GM23338 (cell line): ENCODE results near the gene ZFPL1. TPM values are rescaled to one million over a fixed set of nuclear protein-coding genes. Genes with fewer than 3 reads are reported as not detected.

Experiments
- ATAC-seq: fragments of 200-7000 bp; cut with Tn5 transposase; 3 replicates; pipeline ENCODE4 v1.9.1; 2020
- DNase-seq: peaks from one replicate; pipeline ENCODE4 v3.0.0-alpha.2; 2015; ENCODE audit warnings: low spot score
- H2AFZ ChIP-seq: fragments of 200-600 bp; sonication (generic); 2 replicates; pipeline ENCODE4 v1.8.0; 2016; ENCODE audit warnings: antibody characterized with exemption, mild to moderate bottlenecking, moderate library complexity
- H3F3A ChIP-seq: fragments of 200-600 bp; sonication (generic); replicated peaks from 2 replicates; pipeline ENCODE4 v1.8.0; 2017; ENCODE audit warnings: antibody characterized with exemption, mixed run types, low read depth
- H3K27ac ChIP-seq: fragments of 200-600 bp; sonication (generic); 2 replicates; pipeline ENCODE4 v1.6.1; 2016; ENCODE audit warnings: low read depth
- H3K27me3 ChIP-seq: fragments of 200-600 bp; sonication (generic); 2 replicates; pipeline ENCODE4 v1.8.0; 2016; ENCODE audit warnings: mild to moderate bottlenecking, mixed run types, moderate library complexity; ENCODE audit not compliant: insufficient read depth
- H3K36me3 ChIP-seq: fragments of 200-600 bp; sonication (generic); 2 replicates; pipeline ENCODE4 v1.8.0; 2016; ENCODE audit warnings: mild to moderate bottlenecking; ENCODE audit not compliant: insufficient read depth
- H3K4me1 ChIP-seq: fragments of 200-600 bp; sonication (generic); 2 replicates; pipeline ENCODE4 v1.8.0; 2016; ENCODE audit warnings: mild to moderate bottlenecking, moderate library complexity; ENCODE audit not compliant: insufficient read depth
- H3K4me2 ChIP-seq: fragments of 200-600 bp; sonication (generic); 2 replicates; pipeline ENCODE4 v1.7.1; 2017; ENCODE audit warnings: mixed run types
- H3K4me3 ChIP-seq: fragments of 200-600 bp; sonication (generic); 2 replicates; pipeline ENCODE4 v1.6.1; 2016; ENCODE audit warnings: mixed run types
- H3K79me2 ChIP-seq: fragments of 200-600 bp; sonication (generic); replicated peaks from 2 replicates; pipeline ENCODE4 v1.8.0; 2017; ENCODE audit warnings: mild to moderate bottlenecking; ENCODE audit not compliant: insufficient read depth
- H3K9me2 ChIP-seq: fragments of 200-600 bp; sonication (generic); 2 replicates; pipeline ENCODE4 v1.8.0; 2017; ENCODE audit not compliant: insufficient read depth
- H4K20me1 ChIP-seq: fragments of 200-600 bp; sonication (generic); replicated peaks from 2 replicates; pipeline ENCODE4 v1.8.0; 2017; ENCODE audit warnings: mild to moderate bottlenecking; ENCODE audit not compliant: insufficient read depth
- H3K27ac Mint-ChIP-seq: 2 replicates; pipeline ENCODE4 v1.8.0; 2020; ENCODE audit warnings: inconsistent platforms, mild to moderate bottlenecking, moderate library complexity, mixed read lengths
- H3K27me3 Mint-ChIP-seq: 3 replicates; pipeline ENCODE4 v1.8.0; 2022; ENCODE audit warnings: low read depth, mild to moderate bottlenecking, moderate library complexity, mixed read lengths, inconsistent platforms; ENCODE audit not compliant: insufficient read depth, poor library complexity
- H3K36me3 Mint-ChIP-seq: 3 replicates; pipeline ENCODE4 v1.8.0; 2021; ENCODE audit warnings: low read depth, mild to moderate bottlenecking, inconsistent platforms, moderate library complexity, mixed read lengths
- H3K4me1 Mint-ChIP-seq: 3 replicates; pipeline ENCODE4 v1.8.0; 2020; ENCODE audit warnings: mild to moderate bottlenecking, inconsistent platforms, mixed read lengths
- H3K4me3 Mint-ChIP-seq: 3 replicates; pipeline ENCODE4 v1.8.0; 2021; ENCODE audit warnings: moderate library complexity, mild to moderate bottlenecking, inconsistent platforms, mixed read lengths
- H3K9me3 Mint-ChIP-seq: 3 replicates; pipeline ENCODE4 v1.8.0; 2020; ENCODE audit warnings: moderate library complexity, mild to moderate bottlenecking, inconsistent platforms, mixed read lengths
- CREB1 ChIP-seq: fragments of 250-450 bp; sonication (Bioruptor Pico); IDR thresholded peaks from 2 replicates; pipeline ENCODE4 v1.5.0; 2020; ENCODE audit warnings: low read depth, mild to moderate bottlenecking, moderate library complexity
- ETS1 ChIP-seq: IDR thresholded peaks from 2 replicates; pipeline ENCODE4 v1.6.1; 2016; ENCODE audit warnings: antibody characterized with exemption
- POLR2AphosphoS5 ChIP-seq: IDR thresholded peaks from 2 replicates; pipeline ENCODE4 v1.6.1; 2016; ENCODE audit warnings: antibody characterized with exemption, low read depth
- REST ChIP-seq: IDR thresholded peaks from one replicate; pipeline ENCODE4 v1.6.1; 2018; ENCODE audit warnings: antibody characterized with exemption; ENCODE audit not compliant: unreplicated experiment
- STAT1 ChIP-seq: IDR thresholded peaks from one replicate; pipeline ENCODE4 v1.6.1; 2016; ENCODE audit warnings: antibody characterized with exemption; ENCODE audit not compliant: unreplicated experiment
- ZNF331 ChIP-seq: fragments of 250-450 bp; sonication (Bioruptor Pico); IDR thresholded peaks from 2 replicates; pipeline ENCODE4 v1.5.0; 2020; ENCODE audit warnings: low read depth, mild to moderate bottlenecking, moderate library complexity
- long read RNA-seq: library from polyadenylated mRNA; unstranded; transcript quantifications from one replicate; pipeline ENCODE4 v2.0.0, GENCODE V29; 2020; ENCODE audit not compliant: unreplicated experiment
- polyA plus RNA-seq: library from polyadenylated mRNA; unstranded; fragments of >200 nt; fragmentation: Nextera tagmentation; extraction: Ambion mirVana; gene quantifications from 2 replicates; pipeline ENCODE4 v1.2.1, GENCODE V29; 2016
- total RNA-seq: library from RNA; depleted of rRNA; stranded (reverse); fragments of >200 nt; shearing (Covaris generic); gene quantifications from 2 replicates; pipeline ENCODE4 v1.2.3, GENCODE V29; 2014; rRNA removed

ZFPL1 gene
- total RNA-seq (16.7 and 26.8 TPM in 2 replicates), polyA plus RNA-seq (23.5 and 26.3 TPM in 2 replicates)
- long read RNA-seq, transcript ZFPL1-201 (8 exons, 1,371 nt): major isoform, 11 of 22 reads
- long read RNA-seq, partial matches to known transcripts: 6 of 22 reads
- long read RNA-seq, other reads (novel, unspliced or antisense): 4 of 22 reads

GRCh38 chr11:65083834-65084597, at the start of gene ZFPL1, which contains the start of gene CDCA5:
Gene ZFPL1, plus strand, starts transcription at chr11:65084222. Its CDS starts 477 bp downstream, at chr11:65084699.
Gene CDCA5, minus strand, starts transcription at chr11:65084040. Its CDS starts 62 bp downstream, at chr11:65083978.
- TF ChIP-seq REST (no peak), POLR2AphosphoS5 (peak; percentile 86), ETS1 (peak; percentile 55), CREB1 (peak; percentile 99)
- Mint-ChIP-seq H3K4me3 (peak within 1 kb of the TSS; percentile 100), H3K27ac (peak within 1 kb of the TSS; percentile 99), H3K27me3 (peaks cover 8% of the 10 kb centered on the region), H3K36me3 (peaks cover 38% of the 10 kb centered on the region), H3K4me1 (peaks cover 20% of the 10 kb centered on the region), H3K9me3 (no peaks in the 10 kb centered on the region; the same call in 2 of the 3 replicates)
- H3K4me2 ChIP-seq: peak within 1 kb of the TSS; percentile 96
- peaks cover 46% of the 10 kb centered on the region for H3K79me2 ChIP-seq
- peaks cover 8% of the 10 kb centered on the region; the same call in 1 of the 2 replicates for H3K4me1 ChIP-seq
- peaks cover 23% of the 10 kb centered on the region; the same call in 1 of the 2 replicates for H3F3A ChIP-seq
- H3K36me3 ChIP-seq: peaks cover 9% of the 10 kb centered on the region
- peak within 1 kb of the TSS; percentile 96 for H3K27ac ChIP-seq
- peak; percentile 83 for ATAC-seq
- H3K9me2 ChIP-seq: no peaks in the 10 kb centered on the region
- H3K27me3 ChIP-seq: no peaks in the 10 kb centered on the region
- peak within 1 kb of the TSS; percentile 91 for H2AFZ ChIP-seq
- H4K20me1 ChIP-seq: peaks cover 30% of the 10 kb centered on the region
- DNase-seq: peak; percentile 97
- H3K4me3 ChIP-seq: peak within 1 kb of the TSS; percentile 93

- Histone ChIP-seq H3K9me2 (no peaks in the 10 kb centered on the region), H3F3A (no peaks in the 10 kb centered on the region), H3K36me3 (no peaks in the 10 kb centered on the region), H2AFZ (no peak overlapping the region), H3K27ac (no peak overlapping the region), H3K4me1 (no peaks in the 10 kb centered on the region), H4K20me1 (no peaks in the 10 kb centered on the region), H3K79me2 (no peaks in the 10 kb centered on the region), H3K4me2 (no peak overlapping the region), H3K4me3 (no peak overlapping the region), H3K27me3 (no peaks in the 10 kb centered on the region)
- ATAC-seq (no peak), DNase-seq (no peak)
- Mint-ChIP-seq H3K27me3 (peaks cover 2% of the 10 kb centered on the region), H3K9me3 (no peaks in the 10 kb centered on the region), H3K36me3 (no peaks in the 10 kb centered on the region), H3K4me1 (no peaks in the 10 kb centered on the region), H3K4me3 (no peak overlapping the region), H3K27ac (no peak overlapping the region)
- TF ChIP-seq POLR2AphosphoS5 (no peak), STAT1 (no peak), ZNF331 (CRISPR knock-in tag) (no peak)
These were observed 49.6 kb upstream of the ZFPL1 start for GRCh38 chr11:65034423-65034822.
